ENCODE results near the gene SLC51A.

DNA sequence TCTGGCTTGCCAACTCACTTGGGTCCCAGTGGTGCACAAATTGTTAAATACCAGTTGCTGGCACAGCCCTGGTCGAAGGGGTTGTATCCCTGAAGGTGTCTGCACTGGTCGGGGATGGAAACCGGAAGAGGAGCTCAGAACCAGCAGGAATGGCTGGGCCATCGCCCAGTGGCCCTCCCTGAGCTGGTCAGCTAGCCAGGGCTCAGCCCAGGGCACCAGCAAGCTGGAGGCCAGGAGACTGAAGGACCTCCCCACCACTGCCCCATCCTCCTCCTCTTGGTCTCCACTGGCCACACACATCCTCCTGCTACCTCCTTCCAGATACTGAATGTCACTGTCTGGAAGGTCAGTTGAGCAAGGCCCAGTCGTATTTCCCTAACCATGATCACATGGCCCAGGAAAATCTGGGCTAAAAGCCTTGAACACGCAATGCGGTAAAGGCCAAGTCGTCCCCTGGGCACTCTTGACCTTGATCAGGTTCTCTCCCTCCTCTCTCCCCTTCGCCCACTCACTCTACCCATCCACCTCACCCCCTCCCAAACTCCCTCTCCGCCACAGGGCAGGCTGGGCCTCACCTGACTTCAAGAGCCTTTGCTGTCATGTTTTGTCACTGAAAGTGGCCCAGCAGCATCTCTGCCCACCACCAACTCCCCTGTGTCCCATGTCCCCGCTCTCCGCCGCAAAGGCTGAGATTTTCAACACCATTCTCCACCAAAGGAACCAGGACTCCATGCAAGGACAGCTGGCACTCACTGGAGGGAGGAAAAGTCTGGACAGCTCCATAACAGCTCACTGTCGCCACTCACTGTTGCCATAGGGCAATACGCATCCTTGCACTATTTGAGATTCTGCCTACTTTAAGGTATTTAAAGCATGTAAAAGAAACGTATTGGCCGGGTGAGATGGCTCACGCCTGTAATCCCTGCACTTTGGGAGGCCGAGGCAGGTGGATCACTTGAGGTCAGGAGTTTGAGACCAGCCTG is 17.3 kb upstream of the SLC51A start:
- TF ChIP-seq, protein P1, sequence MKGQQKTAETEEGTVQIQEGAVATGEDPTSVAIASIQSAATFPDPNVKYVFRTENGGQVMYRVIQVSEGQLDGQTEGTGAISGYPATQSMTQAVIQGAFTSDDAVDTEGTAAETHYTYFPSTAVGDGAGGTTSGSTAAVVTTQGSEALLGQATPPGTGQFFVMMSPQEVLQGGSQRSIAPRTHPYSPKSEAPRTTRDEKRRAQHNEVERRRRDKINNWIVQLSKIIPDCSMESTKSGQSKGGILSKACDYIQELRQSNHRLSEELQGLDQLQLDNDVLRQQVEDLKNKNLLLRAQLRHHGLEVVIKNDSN (IDR thresholded peaks at IDR 0.05): no peak
- no peak for TF ChIP-seq EP300 (IDR thresholded peaks at IDR 0.05; ENCODE audit: borderline replicate concordance)
- no peak for TF ChIP-seq EGR1 (IDR thresholded peaks at IDR 0.05)
- TF ChIP-seq, protein P2, sequence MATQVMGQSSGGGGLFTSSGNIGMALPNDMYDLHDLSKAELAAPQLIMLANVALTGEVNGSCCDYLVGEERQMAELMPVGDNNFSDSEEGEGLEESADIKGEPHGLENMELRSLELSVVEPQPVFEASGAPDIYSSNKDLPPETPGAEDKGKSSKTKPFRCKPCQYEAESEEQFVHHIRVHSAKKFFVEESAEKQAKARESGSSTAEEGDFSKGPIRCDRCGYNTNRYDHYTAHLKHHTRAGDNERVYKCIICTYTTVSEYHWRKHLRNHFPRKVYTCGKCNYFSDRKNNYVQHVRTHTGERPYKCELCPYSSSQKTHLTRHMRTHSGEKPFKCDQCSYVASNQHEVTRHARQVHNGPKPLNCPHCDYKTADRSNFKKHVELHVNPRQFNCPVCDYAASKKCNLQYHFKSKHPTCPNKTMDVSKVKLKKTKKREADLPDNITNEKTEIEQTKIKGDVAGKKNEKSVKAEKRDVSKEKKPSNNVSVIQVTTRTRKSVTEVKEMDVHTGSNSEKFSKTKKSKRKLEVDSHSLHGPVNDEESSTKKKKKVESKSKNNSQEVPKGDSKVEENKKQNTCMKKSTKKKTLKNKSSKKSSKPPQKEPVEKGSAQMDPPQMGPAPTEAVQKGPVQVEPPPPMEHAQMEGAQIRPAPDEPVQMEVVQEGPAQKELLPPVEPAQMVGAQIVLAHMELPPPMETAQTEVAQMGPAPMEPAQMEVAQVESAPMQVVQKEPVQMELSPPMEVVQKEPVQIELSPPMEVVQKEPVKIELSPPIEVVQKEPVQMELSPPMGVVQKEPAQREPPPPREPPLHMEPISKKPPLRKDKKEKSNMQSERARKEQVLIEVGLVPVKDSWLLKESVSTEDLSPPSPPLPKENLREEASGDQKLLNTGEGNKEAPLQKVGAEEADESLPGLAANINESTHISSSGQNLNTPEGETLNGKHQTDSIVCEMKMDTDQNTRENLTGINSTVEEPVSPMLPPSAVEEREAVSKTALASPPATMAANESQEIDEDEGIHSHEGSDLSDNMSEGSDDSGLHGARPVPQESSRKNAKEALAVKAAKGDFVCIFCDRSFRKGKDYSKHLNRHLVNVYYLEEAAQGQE (IDR thresholded peaks at IDR 0.05; ENCODE audit: low read depth): no peak
- no peak for TF ChIP-seq TAF1 (IDR thresholded peaks at IDR 0.05; ENCODE audit: low read depth)
- peak; percentile 74 for TF ChIP-seq RAD21 (IDR thresholded peaks at IDR 0.05; ENCODE audit: low read depth)
- no peak for TF ChIP-seq TCF12 (IDR thresholded peaks at IDR 0.05; ENCODE audit: low read depth)
- TF ChIP-seq CEBPB (IDR thresholded peaks at IDR 0.05): no peak
- no peak for TF ChIP-seq NFIC (IDR thresholded peaks at IDR 0.05)
- no peak for TF ChIP-seq TEAD4 (IDR thresholded peaks at IDR 0.05)
- no peak for TF ChIP-seq YY1 (IDR thresholded peaks at IDR 0.05; ENCODE audit: low read depth)
- TF ChIP-seq FOXM1 (IDR thresholded peaks at IDR 0.05; ENCODE audit: borderline replicate concordance, low read depth): no peak

All from Ishikawa (cell line).